GM20431 (cell line): ENCODE results near the gene ADAMTSL4.

ENCODE experiments used
- in situ Hi-C: fragments of 300-500 bp; cut with MseI, MboI; formaldehyde crosslinking; loops from one replicate; pipeline ENCODE4 v1.15.0; 2020; ENCODE audit warnings: low sequenced_read_pairs; ENCODE audit not compliant: unreplicated experiment

ADAMTSL4 gene

GRCh38 chr1:150548632-150549495, at the start of gene ADAMTSL4:
Gene ADAMTSL4, plus strand, starts transcription at chr1:150549408. Its CDS starts 2,881 bp downstream, at chr1:150552289.
- in situ Hi-C loops: loop anchor here (25.0 kb wide), 1 partner anchor 287 kb away; the partner anchor contains the start of genes APH1A, C1orf54 and CA14

- in situ Hi-C loops: no loop called here
Observed at GRCh38 chr1:150505431-150505830, 43.8 kb upstream of the ADAMTSL4 start.

- in situ Hi-C loops: no loop called here
Observed at GRCh38 chr1:150507912-150508864, 41.0 kb upstream of the ADAMTSL4 start, which contains the start of gene ECM1. Gene ECM1, plus strand, starts transcription at chr1:150508109. Its CDS starts 101 bp downstream, at chr1:150508210.

- in situ Hi-C loops: no loop called here
Observed at GRCh38 chr1:150508982-150509381, 40.2 kb upstream of the ADAMTSL4 start.

GRCh38 chr1:150511551-150511950, 37.7 kb upstream of the ADAMTSL4 start:
- in situ Hi-C loops: no loop called here

- in situ Hi-C loops: no loop called here
Observed at GRCh38 chr1:150511985-150512660, 37.1 kb upstream of the ADAMTSL4 start.

GRCh38 chr1:150512846-150513245, 36.4 kb upstream of the ADAMTSL4 start:
- in situ Hi-C loops: no loop called here

- in situ Hi-C loops: no loop called here
Observed at GRCh38 chr1:150513351-150513791, 35.8 kb upstream of the ADAMTSL4 start.

GRCh38 chr1:150514260-150514659, 34.9 kb upstream of the ADAMTSL4 start:
- in situ Hi-C loops: no loop called here

- in situ Hi-C loops: no loop called here
Observed at GRCh38 chr1:150514913-150515327, 34.3 kb upstream of the ADAMTSL4 start.

- in situ Hi-C loops: no loop called here
Observed at GRCh38 chr1:150515328-150516049, 33.7 kb upstream of the ADAMTSL4 start, which contains the start of gene FALEC. Gene FALEC, plus strand, starts transcription at chr1:150515752.

GRCh38 chr1:150516050-150516591, 33.1 kb upstream of the ADAMTSL4 start:
- in situ Hi-C loops: no loop called here

- in situ Hi-C loops: no loop called here
Observed at GRCh38 chr1:150516616-150517015, 32.6 kb upstream of the ADAMTSL4 start.

- in situ Hi-C loops: no loop called here
Observed at GRCh38 chr1:150521196-150521968, 27.8 kb upstream of the ADAMTSL4 start.

- in situ Hi-C loops: loop anchor here (25.0 kb wide), 1 partner anchor 263 kb away; the partner anchor contains the start of genes APH1A, C1orf54 and CA14
Observed at GRCh38 chr1:150525348-150525747, 23.9 kb upstream of the ADAMTSL4 start.

GRCh38 chr1:150528196-150528595, 21.0 kb upstream of the ADAMTSL4 start:
- in situ Hi-C loops: loop anchor here (25.0 kb wide), 1 partner anchor 266 kb away; the partner anchor contains the start of genes APH1A, C1orf54 and CA14

GRCh38 chr1:150529017-150529416, 20.2 kb upstream of the ADAMTSL4 start:
- in situ Hi-C loops: loop anchor here (25.0 kb wide), 1 partner anchor 267 kb away; the partner anchor contains the start of genes APH1A, C1orf54 and CA14
